HG03196 (cell line): ENCODE data around the gene CENPP.
"Not testable (repeated sequence)": the region's sequence is repeated elsewhere in the genome, so short reads cannot be mapped to it uniquely, and the experiment has no call there.

Experiments used
- ATAC-seq: cut with Tn5 transposase; IDR thresholded peaks from one replicate; pipeline ENCODE4 v1.9.1; 2021; ENCODE audit not compliant: unreplicated experiment

Gene CENPP

DNA sequence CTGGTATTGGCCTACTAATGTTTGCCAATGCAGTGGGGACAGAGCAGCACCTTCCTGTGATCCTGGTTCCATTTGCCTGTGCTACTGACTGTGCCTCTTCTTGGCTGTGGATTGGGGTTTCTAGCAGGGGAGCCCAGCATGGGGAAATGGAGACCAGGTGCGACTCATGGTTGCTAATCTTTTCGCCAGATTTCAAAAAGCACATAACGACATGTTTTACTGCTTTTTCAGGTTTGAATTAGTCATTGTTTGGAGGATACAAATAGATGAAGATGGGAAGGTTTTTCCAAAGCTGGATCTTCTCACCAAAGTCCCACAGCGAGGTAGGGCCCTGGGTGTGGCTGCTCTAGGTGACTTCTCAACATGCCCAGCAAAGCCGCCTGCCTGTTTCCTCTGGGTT, 286.5 kb downstream of the CENPP start:
- no peak for ATAC-seq

DNA sequence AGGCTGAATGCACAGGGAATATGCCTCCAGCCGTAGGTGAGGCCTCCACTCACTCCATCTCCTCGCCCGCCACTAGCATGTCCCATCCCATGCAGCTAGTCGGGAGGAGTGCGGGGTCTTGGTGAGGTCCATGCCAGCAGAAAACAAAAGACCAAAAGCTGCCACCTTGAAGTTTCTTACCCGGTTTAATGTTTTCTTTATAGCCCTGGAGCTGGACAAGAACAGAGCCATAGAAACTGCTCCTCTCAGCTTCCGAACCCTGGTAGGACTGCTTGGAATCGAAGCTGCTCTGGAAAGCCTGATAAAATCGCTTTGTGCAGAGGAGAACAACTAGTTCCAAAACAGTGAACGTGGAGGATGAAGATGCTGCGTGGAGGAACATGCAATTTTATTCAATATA, 287.1 kb downstream of the CENPP start:
- ATAC-seq = no peak

DNA sequence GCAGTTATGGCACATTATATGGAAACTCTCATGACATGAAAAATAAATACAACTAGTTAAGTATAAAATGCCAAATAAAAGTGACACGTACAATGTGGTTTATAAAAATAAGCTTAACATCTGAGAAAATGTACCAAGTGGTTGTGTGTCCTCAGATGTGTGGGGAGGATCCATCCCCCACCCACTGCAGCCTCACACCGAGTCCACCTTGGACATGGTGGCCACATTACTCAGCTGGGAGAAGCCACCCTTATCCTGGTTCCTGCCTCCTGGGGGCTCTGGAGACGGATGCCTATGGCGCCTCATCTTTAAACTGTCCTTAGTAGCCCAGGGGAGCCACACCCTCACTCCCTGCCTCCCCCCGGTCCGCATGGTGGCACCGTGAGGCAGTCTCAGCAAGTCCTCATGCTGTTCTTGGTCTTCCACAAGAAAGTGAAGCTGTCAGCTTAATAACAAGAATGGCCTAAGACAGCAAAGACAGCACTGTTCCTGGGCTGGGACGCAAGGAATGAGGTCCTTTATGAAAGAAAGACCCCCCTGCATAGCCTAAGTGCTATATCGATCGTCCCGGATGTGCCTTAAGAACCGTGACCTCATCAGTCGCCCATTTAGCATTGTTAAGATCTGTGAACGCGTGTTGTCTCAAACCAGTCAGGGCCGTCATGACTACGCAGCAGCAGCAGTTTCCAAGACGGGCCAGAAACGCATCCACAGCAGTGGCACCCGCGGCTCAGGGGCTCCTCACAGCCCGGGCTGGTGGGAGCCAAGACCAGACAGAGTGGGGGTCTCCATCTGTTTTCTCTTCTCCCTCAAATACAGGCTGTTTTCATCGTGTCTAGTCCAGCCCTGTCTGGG, 287.7 kb downstream of the CENPP start:
- no peak for ATAC-seq

DNA sequence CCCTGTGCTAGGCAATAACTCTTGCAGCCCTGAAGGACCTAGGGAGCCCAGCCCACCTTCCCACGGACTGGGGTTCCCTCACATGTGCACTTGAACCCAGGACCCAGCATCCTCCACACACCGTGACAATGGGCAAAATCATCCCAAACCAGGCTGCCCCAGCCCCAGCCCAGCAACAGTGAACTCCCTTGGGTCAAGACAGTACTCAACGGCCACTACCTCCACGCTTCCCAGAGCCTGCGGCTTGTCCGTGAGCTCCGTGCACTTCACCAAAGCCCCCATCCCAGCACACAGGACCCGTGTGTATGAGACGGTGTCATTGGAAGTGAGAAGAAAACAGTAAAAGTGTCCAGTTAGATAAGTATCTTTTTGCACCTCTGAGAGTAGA, 288.4 kb downstream of the CENPP start:
- no peak for ATAC-seq

DNA sequence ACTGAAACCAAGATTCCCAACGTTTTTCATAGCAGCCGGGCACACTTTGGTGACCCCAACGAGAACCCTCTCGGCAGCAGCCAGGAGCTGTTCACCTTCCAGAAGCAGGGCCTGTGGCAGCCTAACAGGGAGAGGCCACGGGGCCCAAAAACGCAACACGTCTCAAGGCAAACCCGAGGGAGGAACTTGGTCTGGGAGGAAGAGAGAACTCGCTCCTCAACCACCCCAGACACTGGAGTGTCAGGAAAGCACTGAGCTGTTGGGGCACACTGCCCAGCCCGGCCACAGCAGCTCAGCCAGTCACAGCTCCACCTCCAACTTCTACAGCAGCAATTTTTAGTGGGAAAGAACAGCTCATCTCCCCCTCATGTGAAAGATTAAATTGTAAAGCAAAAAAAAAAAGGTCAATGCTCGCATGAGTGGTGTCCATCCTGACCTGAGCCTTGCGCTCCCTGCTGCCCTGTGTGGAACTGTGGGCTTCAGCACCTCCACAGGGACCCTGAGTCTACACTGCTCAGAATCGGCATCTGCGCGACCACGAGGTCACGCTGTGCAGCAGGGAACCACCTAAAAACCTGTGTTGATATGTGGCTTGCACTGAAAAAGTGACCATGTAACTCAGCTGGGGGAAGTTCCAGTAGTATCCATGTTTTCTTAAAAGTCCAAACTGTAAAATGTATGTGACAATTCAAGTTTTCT, 289.2 kb downstream of the CENPP start:
- no peak for ATAC-seq

DNA sequence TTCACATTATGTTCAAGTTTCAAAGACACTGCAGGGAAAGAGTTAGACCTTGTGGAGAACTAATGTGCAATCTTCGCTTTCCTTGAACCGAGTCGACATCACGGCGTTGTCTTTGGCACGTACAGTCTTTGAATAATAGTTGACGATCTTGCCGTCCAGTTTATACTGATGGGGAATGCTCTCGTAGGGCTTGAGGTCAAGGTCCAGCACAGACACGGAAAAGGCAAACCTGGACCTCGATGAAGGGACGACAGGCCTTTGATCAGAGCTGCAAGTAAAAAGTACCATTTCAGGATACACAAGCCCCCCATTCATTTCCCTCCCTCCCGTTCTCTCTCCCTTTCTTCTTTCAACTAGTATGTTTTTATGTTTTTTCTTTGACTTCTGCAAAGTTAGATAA, 290.0 kb downstream of the CENPP start:
- no peak for ATAC-seq

DNA sequence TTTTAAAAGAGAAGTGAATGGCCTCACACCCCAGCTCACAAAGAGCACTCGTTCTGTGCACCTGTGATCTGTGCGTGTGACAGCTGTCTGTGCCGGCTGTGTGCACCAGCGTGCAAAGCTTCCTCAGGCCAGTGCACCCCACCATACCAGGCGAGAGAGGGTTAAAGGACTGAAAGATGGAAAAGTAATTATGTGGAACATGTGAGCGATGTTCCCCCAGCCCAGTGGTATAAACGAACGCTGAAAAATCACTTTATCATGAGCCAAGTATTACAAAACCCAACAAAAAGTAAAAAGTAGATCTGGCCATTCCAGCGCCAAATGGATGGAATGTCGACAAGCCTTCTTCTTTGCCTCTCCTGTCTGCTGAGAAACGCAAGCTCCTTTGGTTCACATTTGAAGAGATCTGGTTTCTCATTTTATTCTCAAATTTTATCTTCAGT, 290.5 kb downstream of the CENPP start:
- ATAC-seq = no peak

DNA sequence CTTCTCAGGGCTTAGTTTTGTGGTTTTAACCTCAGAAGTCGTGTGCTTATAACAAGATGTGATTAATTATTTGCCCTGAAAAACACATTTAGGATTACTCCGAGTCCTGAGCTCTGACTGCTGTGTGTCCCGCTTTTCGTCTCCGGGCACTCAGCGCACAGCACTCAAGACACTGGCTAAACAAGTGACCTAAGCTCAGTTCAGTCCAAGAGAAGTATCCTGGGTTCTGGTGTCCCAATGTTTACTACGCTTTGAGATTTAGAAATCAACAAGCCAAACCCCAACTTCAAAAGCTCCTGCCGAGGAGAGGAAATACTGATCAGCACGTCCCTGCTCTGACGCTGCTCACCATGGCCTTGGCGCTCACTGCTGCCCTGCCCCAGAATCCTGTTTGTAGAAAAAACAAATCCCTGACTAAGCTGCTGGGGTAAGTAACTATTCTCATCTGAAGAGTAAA, 290.9 kb downstream of the CENPP start:
- ATAC-seq = no peak

DNA sequence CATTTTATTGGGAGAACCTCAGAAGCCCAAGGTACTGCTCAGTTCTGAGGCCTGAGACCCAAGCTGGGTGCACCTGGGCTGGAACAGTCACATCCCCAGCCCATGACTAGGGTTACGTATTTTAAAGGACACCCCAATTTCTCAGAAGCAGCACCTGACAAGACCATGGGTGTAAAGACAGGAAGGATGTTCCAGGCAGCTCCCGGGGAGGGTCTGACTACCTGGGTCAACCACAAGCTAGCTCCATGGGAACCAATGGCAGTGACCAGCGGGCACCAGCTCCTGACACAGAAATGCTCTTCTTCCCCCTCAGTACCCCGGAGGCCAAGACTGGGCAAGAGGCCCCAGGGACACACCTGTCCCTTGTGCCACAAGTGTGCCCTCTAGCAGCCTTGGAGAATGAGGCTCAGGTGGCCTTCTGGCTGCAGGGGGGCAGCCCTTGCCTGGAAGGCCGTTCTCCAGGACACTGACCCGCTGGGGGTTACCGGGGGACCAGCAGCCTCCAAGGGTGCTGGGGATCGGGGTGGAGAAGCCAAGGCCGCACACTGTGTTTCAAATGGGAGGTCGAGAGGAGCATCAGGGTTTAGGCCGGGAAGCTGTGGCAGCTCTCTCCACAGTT, 291.6 kb downstream of the CENPP start:
- no peak for ATAC-seq

DNA sequence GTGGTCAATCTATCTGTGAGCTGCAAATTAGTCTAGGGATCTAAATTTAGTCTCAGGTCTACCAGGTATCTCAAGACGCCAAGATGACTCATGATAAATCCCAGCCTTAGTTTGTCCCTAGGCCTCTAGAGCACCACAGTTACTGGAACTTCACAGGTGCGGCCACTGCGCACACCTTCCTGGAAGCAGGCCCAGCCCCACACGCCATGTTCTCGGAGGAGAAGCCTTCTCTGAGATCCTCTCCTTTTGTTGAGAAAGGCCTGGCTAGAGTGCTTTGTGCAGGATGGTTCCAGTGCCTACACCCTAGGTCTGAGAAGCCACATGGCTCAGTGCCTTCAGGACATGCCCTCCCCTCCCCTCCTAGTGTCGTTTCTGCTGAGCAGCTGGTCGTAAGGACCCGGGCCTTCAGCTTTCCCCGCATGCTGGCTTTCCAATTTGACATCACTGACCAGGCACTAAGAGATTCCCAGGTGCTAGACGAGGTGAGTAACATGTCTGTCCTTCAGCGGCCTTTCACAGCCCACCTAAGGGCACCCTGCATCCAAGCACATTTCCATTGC, 292.3 kb downstream of the CENPP start:
- ATAC-seq = no peak

DNA sequence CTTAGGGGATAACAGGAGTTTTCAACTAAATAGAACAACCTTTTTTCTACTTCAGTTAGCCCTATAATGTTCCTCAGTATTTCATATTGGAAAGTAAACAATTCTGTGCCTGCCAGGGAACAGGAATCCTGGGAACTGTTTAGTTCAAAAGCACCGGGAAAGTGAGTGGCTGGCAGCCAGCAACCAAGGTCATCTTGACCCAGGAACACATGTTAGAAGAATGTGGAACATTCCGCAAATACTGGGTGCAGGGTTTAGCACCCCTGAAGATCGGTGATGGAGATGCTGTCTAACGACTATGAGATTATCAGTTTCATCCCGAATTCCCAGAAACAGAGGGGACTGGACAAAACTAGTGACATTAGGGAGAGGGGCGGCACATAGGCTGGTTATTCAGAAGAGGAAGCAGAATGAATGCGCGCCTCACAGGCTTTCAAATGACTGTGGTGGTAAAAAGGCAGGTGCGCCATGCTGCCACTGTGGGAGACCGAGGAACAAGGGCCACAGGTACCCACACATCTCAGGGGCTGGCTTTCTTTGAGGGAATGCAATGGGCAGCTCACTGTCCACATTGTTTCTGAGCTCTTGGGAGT, 293.0 kb downstream of the CENPP start:
- ATAC-seq = no peak

DNA sequence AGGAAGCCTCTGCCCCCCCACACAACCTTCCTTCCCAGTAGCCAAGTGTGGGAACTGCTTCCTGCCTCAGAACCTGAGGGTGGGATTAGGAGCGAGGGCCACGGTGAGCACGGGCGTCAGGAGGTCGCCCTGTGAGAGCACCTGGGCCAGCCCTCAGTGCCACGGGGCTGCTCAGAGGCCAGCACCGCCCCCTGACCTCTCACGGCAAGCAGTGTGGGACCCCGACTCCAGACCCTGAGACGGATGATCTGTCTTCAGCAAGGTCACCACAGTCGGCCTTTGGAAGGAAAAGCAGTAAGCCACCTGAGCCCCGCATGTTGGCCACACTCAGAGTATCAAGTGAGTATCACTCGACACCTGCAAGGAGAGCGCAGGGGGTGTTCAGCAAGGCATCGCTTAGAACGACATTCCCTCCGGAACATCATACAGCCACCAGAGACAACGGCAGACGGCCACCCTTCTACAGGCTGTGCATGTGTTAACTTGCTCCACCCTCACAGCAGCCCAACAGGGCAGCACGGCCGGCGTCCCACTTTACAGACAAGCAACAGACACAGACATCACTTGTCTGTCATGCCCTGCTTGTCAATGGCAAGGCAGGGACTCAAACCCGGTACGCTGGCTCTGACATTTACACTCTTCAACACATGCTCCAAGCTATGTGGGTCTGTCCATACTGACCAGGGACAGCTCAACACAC, 294.0 kb downstream of the CENPP start:
- no peak for ATAC-seq

DNA sequence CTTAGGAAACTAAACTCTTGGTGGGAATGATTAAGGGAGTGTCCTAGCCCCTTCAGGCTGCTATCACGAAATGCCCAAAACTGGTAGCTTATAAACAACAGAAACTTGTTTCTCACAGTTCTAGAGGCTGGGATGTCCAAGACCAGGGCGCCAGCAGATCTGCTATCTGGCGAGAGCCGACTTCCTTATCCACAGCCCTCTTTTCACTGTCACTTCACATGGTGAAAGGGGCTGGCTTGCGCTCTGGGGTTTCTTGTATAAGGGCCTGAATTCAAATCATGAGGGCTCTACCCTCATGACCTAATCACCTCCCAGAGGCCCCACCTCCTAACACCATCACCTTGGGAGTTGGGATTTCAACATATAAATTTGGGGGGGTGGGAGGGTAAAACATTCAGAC, 295.1 kb downstream of the CENPP start:
- no peak for ATAC-seq

DNA sequence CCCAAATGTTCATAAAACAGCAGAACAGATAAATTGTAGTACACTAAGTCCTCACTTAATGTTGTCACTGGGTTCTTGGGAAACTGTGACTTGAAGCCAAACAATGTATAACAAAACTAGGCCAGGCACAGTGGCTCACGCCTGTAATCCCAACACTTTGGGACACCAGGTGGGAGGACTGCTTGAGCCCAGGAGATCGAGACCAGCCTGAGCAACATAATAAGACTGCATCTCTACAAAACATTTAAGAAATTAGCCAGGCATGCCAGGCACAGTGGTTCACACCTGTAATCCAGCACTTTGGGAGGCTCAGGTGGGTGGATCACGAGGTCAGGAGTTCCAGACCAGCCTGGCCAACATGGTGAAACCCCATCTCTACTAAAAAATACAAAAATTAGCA, 298.2 kb downstream of the CENPP start:
- not testable (repeated sequence) for ATAC-seq

DNA sequence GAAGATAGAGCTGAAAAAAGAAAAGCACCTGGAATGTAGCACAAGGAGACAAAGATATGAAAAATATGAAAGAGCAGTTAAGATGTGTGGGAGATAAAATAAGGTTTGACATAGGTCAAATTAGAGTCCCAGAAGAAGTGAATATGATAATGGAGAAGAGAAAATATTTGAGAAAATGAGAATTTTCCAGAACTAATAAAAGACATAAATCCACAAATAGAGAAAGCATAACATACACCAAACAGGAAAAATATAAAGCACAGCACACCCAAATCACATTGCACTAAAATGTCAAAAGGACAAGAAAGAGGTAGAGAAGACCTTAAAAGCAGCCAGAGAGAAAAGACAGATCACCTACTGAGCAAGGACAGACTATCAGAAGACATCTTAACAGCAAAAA, 300.7 kb downstream of the CENPP start:
- no peak for ATAC-seq

DNA sequence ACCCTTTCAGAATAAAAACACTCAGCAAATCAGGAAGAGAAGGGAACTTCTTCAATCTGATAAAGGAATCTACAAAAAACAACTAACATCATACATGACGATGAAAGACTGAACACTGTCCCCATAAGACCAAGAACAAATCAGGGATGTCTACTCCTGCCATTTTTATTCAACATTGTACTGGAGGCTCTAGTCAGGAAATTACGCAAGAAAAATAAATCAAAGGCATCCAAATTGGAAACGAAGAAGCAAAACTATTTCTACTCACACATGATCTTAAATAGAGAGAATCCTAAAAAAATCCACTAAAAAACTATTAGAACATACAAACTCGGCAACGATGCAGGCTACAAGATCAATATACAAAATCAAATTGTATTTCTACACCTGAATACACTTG, 301.9 kb downstream of the CENPP start:
- ATAC-seq = no peak

DNA sequence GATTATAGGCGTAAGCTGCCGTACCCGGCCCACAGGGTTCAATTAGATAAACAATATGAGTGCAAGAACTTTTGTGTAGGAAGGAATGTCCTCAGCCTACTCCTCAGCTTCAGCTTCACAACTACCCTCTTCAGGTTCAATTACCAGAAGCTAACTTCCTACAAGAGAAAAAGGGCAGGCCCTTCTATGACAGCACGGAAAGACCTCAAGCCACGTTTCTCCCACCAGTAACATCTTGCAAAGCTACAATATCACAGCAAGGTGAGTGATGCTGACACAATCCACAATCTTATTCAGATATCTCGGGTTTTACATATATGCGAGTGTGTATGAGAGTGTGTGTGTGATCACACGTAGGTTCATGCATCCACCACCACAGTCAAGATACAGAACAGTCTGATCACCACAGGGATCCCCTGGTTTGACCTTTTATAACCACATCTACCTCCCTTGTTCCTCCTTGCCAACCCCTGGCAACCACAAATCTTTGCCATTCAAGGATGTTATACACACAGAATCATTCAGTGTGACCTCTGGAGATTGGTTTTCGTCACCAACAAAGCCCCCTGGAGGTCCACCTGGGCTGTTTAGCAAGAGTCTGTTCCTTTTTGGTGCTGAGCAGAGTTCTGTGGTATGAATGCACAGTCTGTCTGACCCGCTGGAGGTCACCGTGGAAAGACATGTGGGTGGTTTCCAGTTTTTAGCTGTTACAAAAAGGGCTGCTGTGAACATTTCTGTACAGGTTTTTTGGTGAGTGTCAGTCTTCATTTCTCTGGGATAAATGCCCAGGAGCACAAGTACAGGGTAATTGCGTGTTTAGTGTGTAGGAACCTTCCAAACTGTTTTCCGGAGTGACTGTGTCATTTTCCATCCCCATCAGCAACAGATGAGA, 305.9 kb downstream of the CENPP start:
- no peak for ATAC-seq

DNA sequence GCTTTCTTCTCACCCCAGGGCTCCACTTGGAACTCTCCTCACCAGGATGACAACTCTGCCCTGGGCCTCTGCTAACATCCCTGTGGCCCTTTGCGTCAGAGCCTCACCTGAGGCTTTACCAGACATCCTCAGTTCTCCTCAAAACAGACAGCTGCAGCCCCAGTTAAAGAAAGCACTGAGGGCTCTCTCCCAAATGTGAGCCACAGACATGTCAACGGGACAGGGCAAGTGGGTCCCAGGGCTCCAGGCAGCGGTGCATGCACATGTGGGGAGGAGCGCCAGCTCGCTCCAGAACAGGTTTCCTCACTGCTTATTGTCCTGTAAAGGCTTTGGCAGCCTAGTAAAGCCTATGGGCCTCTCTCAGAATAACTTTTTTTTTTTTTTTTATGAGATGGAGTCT, 306.9 kb downstream of the CENPP start:
- no peak for ATAC-seq

DNA sequence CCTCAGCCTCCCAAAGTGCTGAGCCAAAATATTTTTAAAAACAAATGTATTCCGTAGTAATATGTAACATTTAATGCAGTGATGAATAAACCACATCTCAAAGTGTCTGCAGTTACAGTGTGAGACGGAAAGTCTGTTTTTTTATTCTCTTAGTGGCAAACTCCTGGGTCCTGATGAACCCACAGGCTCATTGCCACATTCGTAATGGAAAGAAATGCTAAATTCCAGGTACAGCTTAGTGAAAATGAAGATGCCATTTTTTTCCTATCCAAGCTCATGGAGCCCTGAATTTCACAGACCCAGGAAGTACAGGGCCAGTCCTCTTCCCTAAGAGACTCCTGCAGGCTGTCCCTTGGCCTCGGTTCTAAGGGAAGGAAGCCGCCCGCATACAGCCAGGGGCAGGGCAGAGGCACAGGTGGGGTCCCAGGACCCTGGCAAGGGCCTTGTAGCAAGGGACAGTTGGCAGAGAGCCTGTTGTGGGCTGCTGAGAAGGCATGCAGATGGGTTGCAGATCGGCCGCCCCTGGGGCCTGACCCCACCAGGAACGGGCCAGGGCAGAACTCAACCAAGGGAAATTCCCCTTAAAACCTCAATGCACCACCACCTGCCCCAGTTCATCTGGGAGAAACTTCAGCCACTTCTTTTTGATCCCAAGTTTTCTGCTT, 308.0 kb downstream of the CENPP start:
- ATAC-seq = no peak
